Colon (tissue), 2 donors: Measurements from ENCODE around the gene PCDH9.
"Not testable (repeated sequence)": the region's sequence is repeated elsewhere in the genome, so short reads cannot be mapped to it uniquely, and the experiment has no call there.

ENCODE experiments used
- FAIRE-seq: peaks from 2 replicates; lab custom pipeline; 2012; peaks lifted over from hg19 to GRCh38; lab: Jason Lieb, UNC
- donor health status: control.
- donor health status: control.

PCDH9 gene

GRCh38 chr13:66835040-66835628 is 395.0 kb downstream of the PCDH9 start:
- FAIRE-seq = no peak

DNA sequence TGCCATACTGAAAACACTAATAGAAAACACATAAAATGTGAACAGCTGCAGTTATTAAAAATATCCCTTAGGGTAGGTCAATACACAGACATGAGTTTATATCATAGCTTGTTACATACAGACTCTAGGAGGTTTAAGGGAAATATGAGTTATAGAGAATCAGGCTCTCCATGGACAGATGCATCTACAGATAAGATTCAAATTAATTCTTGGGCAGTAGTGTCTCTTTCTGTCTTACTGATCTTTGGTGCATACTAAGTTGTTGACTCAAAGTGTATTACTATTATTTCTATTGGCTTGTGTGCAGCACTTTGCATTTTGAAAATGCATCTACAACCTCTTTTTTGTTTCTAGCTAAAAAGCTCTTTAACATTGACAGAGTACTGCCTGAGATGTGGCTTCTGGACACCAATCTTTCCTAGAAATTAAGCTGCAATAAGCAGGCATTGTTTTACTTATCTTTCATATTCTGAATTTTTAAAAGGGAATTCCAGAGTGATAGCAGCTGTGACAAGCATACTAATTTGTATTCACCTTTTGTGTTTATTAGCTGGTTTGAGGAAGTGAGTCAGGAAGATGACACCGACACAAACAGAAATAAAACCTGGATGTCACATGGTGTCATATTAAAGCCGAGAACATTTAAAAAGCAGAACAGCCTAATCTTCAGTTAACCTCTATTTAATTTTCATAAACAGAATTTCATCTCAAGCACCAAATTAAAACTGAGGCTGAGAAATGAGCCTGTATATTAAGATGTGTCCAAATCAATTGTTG is 399.0 kb downstream of the PCDH9 start:
- FAIRE-seq = no peak

- FAIRE-seq = peak; percentile 21
These were observed 400.3 kb downstream of the PCDH9 start for GRCh38 chr13:66829803-66830202.

- no peak for FAIRE-seq
These were observed 403.7 kb downstream of the PCDH9 start for GRCh38 chr13:66826398-66826797.

- no peak for FAIRE-seq
These were observed 408.6 kb downstream of the PCDH9 start for GRCh38 chr13:66821551-66821950.

GRCh38 chr13:66811455-66811854 is 418.7 kb downstream of the PCDH9 start:
- FAIRE-seq = no peak

- FAIRE-seq = no peak
These were observed 420.7 kb downstream of the PCDH9 start for GRCh38 chr13:66809485-66809884.

- no peak for FAIRE-seq
These were observed 422.9 kb downstream of the PCDH9 start for GRCh38 chr13:66807251-66807650.

GRCh38 chr13:66805657-66806056 is 424.5 kb downstream of the PCDH9 start:
- no peak for FAIRE-seq

- FAIRE-seq = no peak
These were observed 426.2 kb downstream of the PCDH9 start for GRCh38 chr13:66803808-66804456.

- no peak for FAIRE-seq
These were observed 426.9 kb downstream of the PCDH9 start for GRCh38 chr13:66803013-66803807.

GRCh38 chr13:66795636-66796035 is 434.5 kb downstream of the PCDH9 start:
- no peak for FAIRE-seq

GRCh38 chr13:66794340-66795031 is 435.6 kb downstream of the PCDH9 start:
- FAIRE-seq = no peak

DNA sequence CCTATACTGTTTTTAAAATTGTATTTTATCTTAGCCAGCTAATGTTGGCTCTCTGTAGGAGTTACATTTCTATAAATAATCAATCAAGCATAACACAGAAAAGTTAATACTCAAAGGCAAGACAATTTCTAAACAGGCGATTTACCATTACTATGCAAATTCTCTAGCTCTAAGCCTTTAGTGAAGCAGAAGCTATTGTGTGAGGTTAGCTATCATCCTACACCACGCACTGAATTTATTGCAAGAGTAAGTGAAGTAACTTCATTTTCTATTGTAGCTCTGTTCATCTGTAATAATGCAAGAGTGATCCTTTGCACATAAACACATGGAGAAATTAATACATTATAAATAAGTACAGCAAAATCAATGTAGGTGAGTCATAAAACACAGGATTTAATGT is 439.3 kb downstream of the PCDH9 start:
- FAIRE-seq = no peak

DNA sequence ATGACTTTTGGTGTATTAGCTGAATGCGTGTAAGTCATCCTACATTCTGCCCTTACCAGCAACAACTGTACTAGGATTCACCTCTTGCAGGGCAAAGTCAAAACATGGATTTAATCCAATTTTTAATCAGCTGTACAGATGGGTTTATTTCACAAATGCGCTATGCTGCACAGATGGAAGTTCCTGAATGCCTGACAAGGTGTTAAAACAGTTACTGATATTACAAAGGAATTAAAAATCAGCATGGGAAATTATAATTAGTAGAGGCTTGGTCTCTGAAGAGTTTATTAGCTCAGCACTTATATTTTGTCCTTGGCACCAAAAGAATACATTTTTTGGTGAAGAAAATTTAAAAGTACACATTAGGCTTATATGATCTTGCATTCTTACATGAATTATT is 448.9 kb downstream of the PCDH9 start:
- no peak for FAIRE-seq

DNA sequence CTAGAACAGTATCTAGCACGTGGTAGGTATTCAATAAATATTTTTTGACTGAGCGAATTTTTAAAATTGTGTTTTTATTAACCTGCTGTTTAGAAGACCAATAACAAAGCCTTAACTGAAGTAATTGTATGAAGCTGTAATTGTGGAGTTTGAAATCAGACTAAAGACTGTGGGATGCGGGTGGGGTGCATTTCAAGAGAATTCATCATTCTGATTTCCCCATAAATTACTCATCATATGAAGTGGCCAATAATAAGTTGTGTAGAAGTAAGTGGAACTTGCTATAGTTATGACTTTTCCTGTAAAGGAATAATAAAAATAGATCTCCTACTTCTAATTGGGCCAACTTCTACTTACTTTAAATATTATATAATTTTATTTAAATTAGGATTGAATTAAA is 449.3 kb downstream of the PCDH9 start:
- FAIRE-seq = no peak

GRCh38 chr13:66778461-66778860 is 451.7 kb downstream of the PCDH9 start:
- FAIRE-seq = no peak

DNA sequence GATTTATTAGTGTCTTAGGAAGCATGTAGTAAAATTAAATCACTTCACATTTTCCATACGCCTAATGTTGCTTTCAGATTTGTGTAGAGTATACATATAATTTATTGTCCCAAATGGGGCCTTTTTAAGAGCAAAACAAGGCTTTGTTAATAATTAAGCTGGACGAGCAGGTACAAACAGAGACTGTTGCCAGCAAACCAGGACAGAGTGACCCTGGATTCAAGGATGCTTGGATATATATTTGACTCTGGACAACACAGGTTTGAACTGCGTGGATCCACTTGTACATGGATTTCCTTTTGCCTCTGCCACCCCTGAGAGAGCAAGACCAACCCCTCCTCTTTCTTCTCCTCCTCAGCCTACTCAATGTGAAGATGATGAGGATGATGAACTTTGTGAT is 454.9 kb downstream of the PCDH9 start:
- no peak for FAIRE-seq

DNA sequence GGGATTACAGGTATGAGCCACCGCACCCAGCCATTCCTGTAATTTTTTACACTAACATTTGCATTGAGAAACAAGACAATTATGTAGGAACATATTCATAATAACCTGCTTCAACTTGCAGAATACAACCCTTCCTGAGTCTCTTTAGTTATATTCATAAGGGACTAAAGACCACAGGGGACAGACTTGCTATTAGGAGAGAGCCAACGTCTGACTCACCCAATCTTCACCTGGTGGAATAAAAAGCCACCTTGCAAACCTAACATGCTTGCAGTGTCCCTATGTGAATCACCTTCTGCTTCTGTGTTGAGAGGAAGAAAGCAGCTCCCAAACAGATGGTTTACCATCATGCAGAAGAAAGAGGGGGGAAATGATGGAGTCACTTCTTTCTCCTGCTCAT is 456.1 kb downstream of the PCDH9 start:
- FAIRE-seq = no peak

GRCh38 chr13:66765559-66765958 is 464.6 kb downstream of the PCDH9 start:
- no peak for FAIRE-seq

DNA sequence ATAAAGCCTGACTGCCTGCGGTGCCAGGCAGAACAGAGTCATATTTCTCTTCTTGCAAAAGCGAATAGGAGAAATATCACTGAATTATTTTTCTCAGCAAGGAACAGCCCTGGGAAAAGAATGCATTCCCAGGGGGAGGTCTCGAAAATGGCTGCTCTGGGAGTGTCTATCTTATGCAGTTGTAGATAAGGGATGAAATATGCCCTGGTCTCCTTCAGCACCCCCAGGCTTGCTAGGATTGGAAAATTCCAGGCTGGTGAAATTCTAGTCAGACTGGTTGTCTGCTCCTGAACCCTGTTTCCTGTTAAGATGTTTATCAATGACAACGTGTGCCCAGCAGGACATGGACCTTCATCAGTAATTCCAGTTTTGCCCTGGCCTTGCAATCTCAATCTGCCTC is 469.5 kb downstream of the PCDH9 start:
- not testable (repeated sequence) for FAIRE-seq

DNA sequence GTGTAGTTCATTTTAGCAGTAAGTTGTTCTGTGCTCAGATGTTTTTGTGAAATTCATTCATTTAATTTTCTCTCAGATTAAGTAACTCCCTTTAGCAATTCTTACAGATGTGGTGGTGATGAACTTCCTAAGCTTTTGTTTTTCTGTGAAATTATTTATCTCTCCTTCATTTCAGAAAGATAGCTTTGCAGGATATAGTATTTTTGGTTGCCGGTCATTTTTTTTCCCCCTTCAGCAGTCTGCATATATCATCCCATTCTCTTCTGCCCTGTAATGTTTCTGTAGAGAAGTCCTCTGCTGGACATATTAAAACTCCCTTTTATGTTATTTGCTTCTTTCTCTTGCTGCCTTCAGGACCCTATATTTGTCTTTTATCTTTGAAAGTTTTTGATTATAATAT is 470.2 kb downstream of the PCDH9 start:
- FAIRE-seq = no peak
